Smooth muscle cell of the brain vasculature (primary cell): ENCODE results near the gene MAGI1.

Experiments used
- DNase-seq: peaks from one replicate; pipeline ENCODE4 v3.0.0-alpha.2; 2012; ENCODE audit warnings: low read depth, low spot score

The MAGI1 gene

GRCh38 chr3:65843732-65844131, 195.0 kb downstream of the MAGI1 start:
- no peak for DNase-seq

DNA sequence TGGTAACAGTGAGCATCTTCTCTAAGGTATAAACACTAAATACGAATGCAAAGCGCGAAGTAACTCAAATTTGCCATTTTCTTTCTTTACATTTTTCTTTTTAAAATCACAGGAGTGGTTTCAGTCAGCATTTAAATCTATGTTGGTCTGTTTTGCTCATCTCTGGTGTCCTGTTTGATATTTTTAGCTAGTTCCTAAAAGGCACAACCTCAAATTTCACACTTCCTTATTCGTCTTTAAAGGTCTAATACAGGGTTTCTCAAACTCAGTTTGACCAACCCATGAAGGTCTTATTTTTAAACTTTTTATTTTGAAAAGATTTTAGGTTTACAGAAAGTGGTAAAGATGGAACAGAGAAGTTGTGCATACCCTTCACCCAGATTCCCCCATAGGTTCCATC, 201.1 kb downstream of the MAGI1 start:
- DNase-seq, result no peak

DNA sequence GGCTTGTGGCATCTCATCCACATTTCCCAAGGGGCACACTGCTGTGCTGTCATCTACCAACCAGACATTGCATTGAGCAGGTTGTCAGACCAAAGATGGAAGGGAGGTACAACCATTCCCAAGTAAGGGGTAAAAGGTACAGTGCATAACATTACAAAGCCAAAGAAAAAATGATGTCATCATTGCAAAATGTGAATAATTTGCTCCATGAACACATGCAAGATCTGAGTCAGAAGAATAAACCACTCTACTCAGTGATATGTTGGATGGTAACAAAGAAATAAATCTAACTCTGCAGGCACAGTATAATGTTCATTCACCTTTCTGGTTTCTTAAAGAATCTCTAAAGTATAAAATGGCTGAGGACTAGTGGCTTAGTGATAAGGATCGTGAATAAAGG, 202.7 kb downstream of the MAGI1 start:
- no peak for DNase-seq

DNA sequence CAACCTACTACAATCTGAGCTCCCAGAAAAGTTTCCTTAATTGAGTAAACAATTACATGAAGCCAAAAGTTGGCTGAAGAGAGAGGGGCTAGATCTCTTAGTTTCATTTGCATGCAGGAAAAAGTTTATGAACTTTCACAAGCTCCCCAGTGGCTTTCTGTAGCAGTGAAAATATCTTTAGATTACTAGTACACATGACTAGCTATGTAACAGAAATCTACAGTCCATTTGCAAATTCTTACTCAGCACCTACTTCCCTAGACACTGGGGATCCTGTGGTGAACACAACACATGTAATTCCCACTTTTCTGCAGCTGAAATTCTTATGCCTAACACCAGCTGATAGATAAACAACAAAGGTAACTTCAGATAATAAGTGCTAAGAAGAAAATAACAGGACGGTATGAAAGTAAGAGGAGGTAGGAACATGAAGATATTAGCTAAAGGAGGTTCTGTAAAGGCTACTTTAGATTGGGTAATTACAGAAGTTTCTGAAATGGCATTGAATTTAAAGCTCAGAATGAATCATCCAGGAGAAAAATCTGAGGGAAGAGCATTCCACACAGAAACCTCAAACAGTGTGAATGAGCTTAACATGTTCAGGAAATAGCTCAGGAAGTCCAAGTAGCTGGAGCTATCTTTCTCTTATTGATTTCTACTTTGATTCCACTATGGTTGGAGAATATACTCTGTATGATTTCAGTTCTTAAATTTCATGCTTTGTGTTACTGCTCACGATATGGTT, 204.8 kb downstream of the MAGI1 start:
- DNase-seq, result peak; percentile 7

- DNase-seq, result no peak
Observed at GRCh38 chr3:65831733-65832425, 206.8 kb downstream of the MAGI1 start.

DNA sequence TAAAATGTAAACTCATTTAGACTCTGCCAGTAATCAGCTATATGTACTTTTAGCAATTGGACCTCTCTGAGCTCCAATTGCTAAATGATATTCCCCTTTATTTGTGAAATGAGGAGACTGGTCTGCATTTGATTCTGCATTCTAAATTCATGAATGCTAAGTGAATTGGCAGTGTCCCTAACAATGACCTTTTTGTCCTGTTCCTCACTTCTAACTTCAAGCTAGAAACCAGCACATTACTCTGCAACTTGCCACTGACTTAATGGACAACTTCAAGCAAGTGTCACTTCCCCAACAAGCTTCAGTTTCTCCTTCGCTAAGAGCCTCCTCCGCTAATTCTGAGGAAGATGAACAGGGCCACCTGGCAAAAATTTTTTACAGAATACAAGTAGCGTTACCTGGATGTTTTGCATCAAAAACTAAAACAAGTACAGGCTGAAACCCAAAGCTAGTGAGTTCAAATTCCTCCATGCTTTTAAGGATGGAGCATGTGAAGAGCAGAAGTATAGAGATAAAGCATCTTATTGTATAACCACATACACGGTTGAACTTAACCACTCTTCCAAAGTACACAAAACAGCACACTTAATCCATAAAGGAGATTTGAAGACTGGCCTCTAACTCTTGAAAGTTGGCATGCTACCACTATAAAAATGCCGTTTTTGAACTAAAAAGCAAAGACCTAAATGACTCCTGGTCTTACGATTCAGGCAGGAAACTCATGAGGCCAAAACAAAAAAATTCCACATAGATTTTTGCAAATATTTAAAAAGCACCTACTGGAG, 207.6 kb downstream of the MAGI1 start:
- no peak for DNase-seq

GRCh38 chr3:65829228-65829627, 209.5 kb downstream of the MAGI1 start:
- no peak for DNase-seq

- no peak for DNase-seq
Observed at GRCh38 chr3:65828706-65829105, 210.0 kb downstream of the MAGI1 start.

DNA sequence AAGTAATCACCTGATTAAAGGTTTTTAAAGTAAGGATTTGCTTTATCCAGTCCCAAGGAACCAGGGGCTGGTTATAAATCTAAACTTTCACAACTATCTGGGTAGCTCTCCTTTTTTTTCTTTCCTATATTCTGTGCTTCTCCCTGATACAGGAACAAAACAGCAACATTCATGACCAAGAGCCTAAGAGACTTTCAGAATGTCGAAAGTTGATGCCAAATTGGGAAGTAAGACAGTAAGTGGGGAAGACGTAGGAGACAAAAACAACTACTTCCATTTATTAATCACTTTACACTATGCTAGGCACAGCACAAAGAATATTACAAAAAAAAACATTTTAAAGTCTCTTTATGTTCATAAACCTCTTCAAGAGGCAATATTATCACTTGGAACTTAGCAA, 211.6 kb downstream of the MAGI1 start:
- no peak for DNase-seq

DNA sequence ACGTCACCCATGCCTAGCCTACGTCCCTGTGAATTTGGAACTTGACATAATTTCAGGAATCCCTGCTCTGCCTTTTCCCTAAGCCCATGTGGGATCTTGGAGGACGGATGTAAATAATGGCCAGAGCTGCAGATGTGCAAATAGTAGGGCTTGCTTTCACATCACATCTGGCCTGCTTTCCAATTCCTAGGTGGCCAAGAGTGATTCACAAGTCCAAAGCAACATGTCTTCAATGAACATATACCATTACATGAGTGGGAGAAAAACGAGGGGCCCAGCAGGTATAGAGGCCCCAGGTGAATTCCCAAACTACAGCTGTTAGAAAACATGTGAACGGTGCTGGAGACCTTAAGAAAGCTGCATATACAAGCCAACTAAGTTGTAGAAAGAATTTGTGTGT, 214.6 kb downstream of the MAGI1 start:
- DNase-seq, result no peak

DNA sequence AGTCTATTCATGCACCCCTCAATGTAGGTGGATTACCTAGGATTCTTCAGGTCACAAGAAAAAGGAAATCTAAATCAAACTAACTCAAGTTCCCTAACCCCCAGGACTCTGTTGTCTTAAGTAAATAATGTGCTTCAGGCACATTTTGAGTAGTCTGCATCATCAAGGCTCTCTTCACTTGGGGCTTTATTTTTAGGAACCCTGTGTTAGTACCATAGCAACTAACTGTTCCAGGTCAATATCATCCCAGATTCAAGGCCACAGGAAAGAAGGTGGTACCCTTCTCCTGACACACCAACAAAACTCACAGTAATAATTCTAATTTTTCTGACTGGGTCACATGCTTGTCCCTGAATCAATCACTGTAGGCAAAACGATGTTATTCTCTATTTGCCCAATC, 218.1 kb downstream of the MAGI1 start:
- no peak for DNase-seq

- DNase-seq, result no peak
Observed at GRCh38 chr3:65819896-65820295, 218.8 kb downstream of the MAGI1 start.

DNA sequence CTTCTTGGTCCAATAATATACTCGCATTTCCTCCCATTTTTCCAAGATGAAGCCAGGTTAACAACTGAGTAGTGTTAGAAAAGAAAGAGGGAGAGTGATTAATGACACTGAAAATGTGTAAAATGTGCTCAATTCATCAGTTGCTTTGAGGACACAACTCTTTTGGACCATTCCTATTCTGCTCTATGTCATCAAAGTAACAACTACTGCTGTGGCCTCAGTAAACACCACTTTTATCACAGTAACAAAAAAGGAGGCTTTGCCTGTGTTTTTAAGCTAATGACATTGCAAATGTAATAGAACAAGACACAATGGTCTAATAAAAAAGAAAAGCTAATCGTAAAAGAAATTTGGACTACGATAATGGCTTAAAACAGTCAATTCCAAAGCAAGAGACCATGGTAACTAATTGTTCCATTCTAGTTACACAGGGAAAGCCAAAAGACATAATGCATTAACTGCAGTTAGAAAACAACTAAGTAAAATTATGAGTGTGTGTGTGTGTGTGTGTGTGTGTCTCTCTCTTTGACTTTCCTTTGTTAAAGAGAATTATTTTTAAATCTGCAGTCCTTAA, 221.1 kb downstream of the MAGI1 start:
- DNase-seq, result no peak

DNA sequence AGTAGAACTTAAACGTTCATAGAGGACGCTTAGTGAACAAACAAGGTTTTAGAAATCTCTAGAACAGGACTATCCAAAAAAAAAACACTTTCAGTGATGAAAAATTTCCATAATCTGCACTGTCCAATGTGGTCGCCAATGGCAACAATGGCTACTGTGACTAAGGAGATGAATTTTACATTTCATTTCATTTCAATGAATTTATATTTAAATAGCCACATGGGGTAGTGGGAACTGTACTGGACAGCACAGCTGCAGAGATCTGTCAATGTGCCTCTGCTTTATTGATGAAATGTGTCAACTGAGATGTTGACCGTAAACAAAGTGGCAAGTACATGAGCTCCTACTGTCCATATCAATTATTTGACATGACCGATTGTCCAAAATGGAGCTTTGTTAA, 222.5 kb downstream of the MAGI1 start:
- no peak for DNase-seq

DNA sequence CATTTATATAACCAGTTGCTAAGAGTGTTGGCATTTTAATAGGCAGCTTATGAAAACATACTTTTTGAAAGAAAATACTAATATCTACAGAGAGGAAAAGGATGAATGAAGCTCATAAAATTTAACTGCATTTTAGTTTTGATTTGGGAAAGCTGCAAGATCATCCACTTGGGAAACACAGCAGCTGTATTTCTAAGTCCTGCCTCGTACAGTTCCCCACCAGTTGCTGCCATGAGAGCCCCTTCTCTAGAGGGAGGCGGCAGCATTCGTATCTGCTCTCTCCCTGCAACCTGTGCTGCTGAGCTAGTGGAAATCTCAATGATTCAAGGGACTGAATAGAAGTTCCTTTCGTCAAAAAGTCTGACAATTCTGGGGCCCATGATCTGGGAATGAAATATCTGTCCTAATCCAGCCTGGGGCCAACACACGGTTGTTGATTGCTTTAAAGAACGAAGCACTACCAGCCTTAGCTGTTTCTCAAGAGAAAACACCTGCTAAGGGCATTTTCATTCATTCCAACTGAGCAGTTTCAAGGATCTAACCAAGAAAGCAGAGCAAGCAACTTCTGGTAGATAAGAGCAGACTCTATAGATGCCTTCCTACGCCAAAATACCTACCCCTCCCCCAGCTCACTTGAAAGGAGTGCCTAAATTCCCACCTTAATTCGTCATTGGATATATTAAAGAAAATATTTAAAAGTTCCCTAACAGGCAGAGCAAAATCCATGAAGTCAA, 223.7 kb downstream of the MAGI1 start:
- no peak for DNase-seq

- peak; percentile 10 for DNase-seq
Observed at GRCh38 chr3:65811892-65812291, 226.8 kb downstream of the MAGI1 start.

GRCh38 chr3:65811086-65811761, 227.5 kb downstream of the MAGI1 start:
- peak; percentile 35 for DNase-seq

GRCh38 chr3:65810302-65810701, 228.4 kb downstream of the MAGI1 start:
- DNase-seq, result no peak

DNA sequence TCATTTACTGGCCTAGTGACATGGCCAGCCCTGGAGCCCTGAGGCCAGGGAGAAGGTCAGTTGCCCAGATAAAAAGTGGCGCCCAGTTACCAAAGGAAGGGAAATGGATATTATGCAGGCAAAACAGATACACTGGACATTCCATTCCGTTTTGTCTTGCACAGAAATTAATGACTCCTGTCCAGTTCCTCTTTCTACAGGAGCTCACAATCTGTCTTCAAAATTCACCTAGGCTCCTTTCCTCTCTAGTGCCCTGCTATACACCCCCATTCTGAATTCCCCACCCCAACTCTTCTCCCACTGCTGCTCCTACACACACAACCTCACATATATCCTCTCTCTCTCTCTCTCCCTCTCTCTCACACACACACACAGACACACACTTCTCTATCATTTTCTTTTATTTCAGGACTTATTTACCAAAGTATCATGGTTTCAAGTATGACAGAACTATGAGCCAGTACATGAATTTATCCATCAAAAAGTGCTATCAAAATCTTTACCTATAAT, 229.0 kb downstream of the MAGI1 start:
- DNase-seq, result no peak

- DNase-seq, result no peak
Observed at GRCh38 chr3:65808824-65809223, 229.9 kb downstream of the MAGI1 start.

DNA sequence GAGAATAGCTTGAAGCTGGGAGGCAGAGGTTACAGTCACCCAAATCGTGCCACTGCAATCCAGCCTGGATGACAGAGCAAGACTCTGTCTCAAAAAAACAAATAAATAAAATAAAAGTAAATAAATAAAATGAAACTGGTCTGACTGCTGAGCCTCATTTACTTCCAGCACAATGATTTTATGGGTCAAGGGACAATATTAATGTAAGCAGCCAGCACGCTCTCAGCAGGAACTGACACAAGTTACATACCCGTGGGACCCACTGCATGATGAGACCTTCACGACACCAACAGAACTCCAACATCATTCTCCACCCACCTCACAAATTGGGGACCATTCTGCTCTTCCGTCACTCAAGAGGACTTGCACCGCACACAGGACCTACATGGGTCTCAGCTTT, 230.3 kb downstream of the MAGI1 start:
- DNase-seq, result no peak
